Gastrocnemius medialis (tissue), 4 donors: Measurements from ENCODE around the gene C16orf54.

ENCODE experiments used
- POLR2A ChIP-seq, 2 donors: fragments of 450-650 bp; IDR thresholded peaks; one replicate each; pipeline ENCODE4 v1.6.1; 2017; ENCODE audit warnings: antibody characterized with exemption in 2 of 2, mild to moderate bottlenecking in 2 of 2, moderate library complexity in 2 of 2
- TF ChIP-seq, protein P1 (sequence below), 5 experiments: fragments of 450-650 bp in 3 of 5; fragments of 200-600 bp in 2 of 5; sonication (generic) in 2 of 5; IDR thresholded peaks in 4 of 5; conservative IDR thresholded peaks in 1 of 5; 1 replicate in 4 of 5; 2 replicates in 1 of 5; pipeline ENCODE4 v1.5.1; 2016 to 2019; ENCODE audit warnings: antibody characterized with exemption in 5 of 5, mild to moderate bottlenecking in 3 of 5, moderate library complexity in 3 of 5

DNA sequence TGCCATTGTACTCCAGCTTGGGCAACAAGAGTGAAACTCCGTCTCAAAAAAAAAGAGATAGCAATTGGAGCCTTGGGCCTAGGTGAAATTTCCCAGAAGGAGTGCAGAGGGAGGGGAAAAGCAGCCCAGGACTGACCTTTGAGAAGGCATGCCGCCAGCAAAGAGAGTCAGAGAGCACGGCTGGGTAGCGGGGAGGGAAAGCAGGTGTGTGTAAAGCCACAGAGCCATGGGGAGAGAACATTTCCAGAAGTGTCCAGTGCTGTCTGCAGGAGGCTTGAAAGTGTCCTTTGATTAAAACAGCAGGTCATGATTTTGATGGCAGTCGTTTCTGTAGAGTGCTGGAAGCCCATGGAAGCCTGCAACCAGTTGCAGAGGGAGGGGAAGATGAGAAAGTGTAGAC is 8.1 kb downstream of the C16orf54 start:
- TF ChIP-seq, protein P1, sequence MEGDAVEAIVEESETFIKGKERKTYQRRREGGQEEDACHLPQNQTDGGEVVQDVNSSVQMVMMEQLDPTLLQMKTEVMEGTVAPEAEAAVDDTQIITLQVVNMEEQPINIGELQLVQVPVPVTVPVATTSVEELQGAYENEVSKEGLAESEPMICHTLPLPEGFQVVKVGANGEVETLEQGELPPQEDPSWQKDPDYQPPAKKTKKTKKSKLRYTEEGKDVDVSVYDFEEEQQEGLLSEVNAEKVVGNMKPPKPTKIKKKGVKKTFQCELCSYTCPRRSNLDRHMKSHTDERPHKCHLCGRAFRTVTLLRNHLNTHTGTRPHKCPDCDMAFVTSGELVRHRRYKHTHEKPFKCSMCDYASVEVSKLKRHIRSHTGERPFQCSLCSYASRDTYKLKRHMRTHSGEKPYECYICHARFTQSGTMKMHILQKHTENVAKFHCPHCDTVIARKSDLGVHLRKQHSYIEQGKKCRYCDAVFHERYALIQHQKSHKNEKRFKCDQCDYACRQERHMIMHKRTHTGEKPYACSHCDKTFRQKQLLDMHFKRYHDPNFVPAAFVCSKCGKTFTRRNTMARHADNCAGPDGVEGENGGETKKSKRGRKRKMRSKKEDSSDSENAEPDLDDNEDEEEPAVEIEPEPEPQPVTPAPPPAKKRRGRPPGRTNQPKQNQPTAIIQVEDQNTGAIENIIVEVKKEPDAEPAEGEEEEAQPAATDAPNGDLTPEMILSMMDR (IDR thresholded peaks at IDR 0.05 in 4 of 5, conservative IDR thresholded peaks at IDR 0.05 in 1 of 5), result no peak
- TF ChIP-seq POLR2A (IDR thresholded peaks at IDR 0.05), result no peak
